C4-2B (cell line): ENCODE results near the gene AGPS.

Source experiments
- ZFX ChIP-seq: fragments of 450-650 bp; IDR thresholded peaks from 2 replicates; pipeline ENCODE4 v1.6.1; 2017
- TF ChIP-seq, protein P1 (sequence below): fragments of 450-650 bp; conservative IDR thresholded peaks from 2 replicates; pipeline ENCODE4 v1.5.1; 2017; ENCODE audit warnings: mild to moderate bottlenecking

DNA sequence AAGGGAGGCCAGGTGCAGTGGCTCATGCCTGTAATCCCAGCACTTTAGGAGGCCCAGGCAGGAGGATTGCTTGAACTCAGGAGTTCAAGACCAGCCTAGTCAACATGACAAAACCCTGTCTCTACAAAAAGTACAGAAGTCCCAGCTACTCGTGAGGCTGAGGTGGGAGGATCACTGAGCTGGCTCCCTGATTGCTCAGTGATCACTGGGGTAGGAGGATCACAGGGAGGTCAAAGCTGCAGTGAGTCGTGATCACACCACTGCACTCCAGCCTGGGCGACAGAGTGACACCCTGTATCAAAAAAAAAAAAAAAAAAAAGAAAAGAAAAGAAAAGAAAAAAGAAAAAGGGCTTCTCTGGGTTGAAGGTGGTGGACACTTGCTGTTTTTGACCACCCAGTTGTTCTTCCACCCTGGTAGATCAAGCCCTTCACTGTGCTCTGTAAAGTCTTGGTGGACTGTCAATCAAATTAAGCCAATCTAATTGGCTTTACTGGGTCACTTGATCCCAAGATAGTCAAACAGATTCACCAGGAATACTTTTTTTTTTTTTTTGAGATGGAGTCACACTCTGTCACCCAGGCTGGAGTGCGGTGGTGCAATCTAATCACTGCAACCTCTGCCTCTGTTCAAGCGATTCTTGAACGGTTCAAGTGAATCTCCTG, 191.6 kb downstream of the AGPS start:
- TF ChIP-seq, protein P1, sequence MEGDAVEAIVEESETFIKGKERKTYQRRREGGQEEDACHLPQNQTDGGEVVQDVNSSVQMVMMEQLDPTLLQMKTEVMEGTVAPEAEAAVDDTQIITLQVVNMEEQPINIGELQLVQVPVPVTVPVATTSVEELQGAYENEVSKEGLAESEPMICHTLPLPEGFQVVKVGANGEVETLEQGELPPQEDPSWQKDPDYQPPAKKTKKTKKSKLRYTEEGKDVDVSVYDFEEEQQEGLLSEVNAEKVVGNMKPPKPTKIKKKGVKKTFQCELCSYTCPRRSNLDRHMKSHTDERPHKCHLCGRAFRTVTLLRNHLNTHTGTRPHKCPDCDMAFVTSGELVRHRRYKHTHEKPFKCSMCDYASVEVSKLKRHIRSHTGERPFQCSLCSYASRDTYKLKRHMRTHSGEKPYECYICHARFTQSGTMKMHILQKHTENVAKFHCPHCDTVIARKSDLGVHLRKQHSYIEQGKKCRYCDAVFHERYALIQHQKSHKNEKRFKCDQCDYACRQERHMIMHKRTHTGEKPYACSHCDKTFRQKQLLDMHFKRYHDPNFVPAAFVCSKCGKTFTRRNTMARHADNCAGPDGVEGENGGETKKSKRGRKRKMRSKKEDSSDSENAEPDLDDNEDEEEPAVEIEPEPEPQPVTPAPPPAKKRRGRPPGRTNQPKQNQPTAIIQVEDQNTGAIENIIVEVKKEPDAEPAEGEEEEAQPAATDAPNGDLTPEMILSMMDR: no peak
- no peak for TF ChIP-seq ZFX
